GOT3 (cell line): ENCODE data around the gene GALM.
A peak's percentile ranks its signal among the peaks of the same experiment; 100 is the strongest.
"Not testable (repeated sequence)": the region's sequence is repeated elsewhere in the genome, so short reads cannot be mapped to it uniquely, and the experiment has no call there.

Experiments used
- DNase-seq: peaks from one replicate; lab custom pipeline; 2025; ENCODE audit warnings: mixed read lengths; lab: John Stamatoyannopoulos, UW

Gene GALM

DNA sequence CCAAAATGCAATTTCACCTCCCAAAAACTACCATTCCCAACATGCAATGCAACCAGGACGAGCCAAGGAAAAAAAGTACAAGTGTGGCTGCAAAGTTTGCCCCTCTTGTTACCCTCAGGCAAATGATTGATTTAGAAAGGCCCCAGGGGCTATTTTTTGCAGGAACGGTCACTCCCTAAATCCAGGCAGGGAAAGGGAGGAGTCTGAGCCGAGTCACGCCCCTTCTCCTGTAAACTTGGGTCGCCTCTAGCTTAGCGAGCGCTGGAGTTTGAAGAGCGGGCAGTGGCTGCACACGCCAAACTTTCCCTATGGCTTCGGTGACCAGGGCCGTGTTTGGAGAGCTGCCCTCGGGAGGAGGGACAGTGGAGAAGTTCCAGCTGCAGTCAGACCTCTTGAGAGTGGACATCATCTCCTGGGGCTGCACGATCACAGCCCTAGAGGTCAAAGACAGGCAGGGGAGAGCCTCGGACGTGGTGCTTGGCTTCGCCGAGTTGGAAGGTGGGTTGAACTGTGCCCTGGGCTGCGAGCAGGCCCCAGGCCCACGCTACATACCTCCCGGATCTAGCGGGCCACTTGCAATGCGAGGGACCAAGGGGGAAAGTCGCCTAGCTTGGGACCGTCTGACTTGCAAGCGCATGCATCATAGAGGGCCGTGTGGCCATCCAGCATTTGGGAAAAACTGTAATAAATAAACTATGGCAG, at the start of gene GALM:
Gene GALM, plus strand, starts transcription at position 261 of the 702 bp plus-strand sequence. Its CDS starts 48 bp downstream, at position 309.
- DNase-seq: peak; percentile 35

DNA sequence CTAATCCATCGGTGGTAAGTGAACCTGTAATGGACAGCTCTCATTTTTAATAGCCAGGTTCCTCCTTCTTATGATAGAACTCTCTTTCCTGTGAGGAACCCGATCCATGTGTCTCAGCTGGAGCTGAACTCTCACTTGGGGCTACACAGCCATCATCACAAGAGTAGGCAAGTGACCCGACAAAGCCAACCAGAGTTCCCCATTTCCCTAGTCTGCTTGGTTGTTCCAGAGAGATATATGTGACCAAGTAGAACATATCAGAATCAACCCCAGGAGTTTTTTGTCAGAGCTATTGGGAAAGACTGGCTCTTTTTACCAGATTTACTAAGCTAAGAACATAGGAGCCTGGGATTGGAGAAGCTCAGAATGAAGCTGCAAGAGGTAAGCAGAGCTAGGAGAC, 48.6 kb upstream of the GALM start:
- DNase-seq: no peak

DNA sequence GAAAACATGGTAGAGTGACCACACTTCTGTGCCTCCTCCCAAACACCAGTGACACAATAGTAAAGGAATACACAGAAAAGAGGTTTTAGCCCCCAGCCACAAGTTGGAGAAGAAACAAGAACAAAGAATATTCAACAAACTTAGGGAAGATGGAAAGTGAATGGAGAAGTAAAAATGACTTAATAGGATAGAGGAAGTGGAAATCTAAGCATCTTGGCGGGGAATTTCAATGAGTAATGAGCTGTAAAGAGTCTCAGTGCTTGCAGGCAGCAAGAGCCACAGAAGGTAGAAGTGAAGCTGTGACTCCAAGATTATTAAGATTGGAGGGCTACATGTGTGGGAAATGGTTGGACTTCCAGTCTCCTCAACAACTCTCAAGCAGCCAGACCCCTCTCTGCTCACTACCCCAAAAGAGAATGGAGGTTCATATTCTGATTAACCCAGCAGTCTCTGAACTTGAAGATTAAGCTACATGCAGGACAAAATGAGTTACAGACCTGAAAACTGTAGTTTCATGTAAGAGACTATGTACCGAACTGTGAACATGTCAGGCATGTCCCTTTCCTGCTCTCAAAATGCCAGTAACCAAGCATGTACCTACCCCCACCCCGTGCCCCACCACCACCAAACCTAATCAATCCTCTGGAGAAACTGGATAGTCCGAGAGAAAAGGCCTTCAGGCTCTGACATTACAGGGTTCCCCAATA, 46.3 kb upstream of the GALM start:
- DNase-seq: no peak

DNA sequence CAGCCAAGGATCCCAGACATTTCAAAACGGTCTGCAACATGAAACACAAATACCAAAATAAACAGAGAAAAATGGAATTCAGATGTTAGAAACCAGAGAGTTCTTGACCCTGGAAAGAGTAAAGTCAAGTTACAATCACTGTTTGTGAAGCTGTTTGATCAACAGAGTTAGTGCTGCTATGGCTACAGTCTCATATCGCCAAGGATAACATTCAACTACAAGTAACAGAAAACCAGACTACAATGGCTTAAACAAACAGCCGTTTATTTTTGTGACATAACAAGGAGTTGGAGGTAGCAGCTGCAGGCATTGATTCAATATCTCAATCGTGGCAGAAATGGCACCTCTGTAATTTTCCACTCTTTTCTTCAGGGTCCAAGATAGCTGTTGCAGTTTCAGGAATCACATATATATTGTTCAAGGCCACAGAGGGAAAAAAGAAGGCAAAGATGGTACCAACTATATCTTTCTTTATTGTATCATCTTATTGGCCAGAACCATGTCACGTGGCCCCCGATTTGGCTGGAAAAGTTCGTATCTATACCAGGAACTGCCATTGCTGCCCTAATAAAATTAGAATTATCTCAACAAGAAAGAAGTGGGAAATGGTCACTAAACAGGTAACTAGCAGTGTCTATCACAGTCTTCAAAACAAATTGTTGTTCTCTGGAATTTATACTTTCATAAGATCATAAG, 45.5 kb upstream of the GALM start:
- DNase-seq: no peak

DNA sequence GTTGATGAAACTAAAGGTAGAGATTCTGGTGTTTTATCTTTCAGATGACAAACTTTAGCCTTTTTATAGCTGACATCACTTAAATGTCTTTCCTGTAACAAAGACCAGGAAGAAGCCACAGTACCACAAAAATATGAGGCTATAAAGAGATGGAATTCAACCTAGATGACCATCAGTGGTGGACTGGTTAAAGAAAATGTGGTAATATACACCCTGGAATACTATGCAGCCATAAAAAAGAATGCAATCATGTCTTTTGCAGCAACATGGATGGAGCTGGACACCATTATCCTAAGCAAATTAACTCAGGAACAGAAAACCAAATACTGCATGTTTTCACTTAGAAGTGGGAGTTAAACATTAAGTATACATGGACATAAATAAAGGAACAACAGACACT, 44.9 kb upstream of the GALM start:
- DNase-seq: no peak

DNA sequence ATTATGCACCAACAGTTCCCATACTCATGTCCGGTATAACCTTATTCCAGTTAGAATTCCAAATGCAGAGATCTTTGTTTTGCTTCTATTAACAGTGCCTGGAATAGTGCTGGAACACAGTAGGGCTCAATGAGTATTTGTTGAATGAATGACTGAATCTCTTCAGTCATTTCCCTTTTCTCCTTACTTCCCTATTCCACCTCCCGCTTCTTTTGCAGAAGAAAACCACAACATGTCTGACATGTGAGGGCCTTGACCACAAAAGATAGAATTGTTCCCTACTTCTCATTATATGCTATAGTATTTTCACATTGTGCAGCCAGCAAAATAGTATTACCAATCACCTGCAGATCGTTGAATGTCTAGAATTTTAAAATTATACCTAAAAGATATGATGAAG, 43.7 kb upstream of the GALM start:
- no peak for DNase-seq

DNA sequence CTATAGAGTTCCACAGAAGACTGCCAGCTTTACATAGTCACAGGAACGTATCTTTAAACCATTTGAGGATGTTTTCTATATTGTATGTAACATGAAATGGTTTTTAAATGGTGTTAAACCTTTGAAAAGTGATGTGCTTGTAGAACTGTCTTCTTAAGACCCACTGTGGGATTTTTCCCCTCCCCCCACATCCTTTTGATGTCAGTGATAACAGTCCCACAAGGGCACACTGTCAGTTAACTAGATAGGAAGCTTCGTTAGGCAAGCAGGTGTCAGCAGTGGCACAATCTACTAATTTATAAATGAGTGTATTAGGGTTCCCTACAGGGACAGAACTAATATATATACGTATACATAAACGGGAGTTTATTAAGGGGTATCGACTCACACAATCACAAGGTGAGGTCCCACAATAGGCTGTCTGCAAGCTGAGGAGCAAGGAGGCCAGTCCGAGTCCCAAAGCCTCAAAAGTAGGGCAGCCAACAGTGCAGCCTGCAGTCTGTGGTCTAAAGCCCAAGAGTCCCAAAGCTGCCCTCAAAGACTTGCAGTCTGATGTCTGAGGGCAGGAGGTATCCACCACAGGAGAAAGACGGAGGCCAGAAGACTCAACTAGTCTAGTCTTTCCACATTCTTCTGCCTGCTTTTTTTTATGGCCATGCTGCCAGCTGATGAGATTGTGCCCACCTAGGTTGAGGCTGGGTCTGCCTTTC, 39.4 kb upstream of the GALM start:
- no peak for DNase-seq

DNA sequence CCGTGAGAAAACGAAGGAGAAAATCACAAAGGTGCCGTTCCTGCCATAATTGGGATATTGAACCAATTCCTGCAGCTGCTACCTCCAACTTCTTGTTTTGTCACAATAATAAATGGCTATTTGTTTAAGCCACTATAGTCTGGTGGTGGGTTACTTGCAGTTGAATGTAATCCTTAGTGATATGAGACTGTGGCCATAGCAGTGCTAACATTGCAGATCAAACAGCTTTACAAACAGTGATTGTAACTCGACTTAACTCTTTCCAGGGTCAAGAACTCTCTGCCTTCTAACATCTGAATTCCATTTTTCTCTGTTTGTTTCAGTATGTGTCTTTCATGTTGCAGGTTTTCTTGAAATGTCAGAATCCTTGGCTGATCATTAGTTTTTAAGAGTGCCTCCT, 38.5 kb upstream of the GALM start:
- no peak for DNase-seq

DNA sequence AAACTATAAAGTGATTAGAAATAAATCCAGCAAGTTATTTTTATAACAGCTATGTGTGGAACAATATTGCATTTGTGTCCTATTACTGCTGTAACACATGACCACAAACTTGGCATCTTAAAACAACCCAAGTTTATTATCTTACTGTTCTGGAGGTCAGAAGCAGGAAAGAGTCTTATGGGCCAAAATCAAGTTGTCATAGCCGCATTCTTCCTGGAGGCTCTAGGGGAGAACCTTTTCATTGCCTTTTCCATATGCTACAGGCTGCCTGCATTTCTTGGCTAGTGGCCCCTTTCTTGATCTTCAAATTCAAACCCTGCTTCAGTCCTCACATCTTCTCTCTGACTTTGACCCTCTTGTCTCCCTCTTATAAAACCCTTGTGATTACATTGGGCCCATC, 36.2 kb upstream of the GALM start:
- no peak for DNase-seq

DNA sequence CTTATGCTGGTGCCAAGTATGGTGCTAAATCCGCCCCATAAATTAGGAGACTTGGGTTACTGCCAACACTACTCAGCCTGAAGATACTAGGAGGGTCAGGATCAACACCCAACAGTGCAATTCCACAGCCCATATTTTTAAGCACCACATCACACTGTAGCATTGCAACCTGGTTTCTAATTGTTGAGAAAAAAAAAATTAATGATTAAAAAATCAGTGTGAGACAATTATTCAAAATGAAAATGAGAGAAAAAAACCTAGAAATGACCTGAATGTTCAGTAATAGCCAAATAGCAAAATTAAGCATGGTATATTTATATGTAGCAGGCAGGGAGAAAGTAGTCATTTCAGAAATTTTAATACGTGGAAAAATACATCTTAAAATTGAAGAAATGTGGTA, 33.9 kb upstream of the GALM start:
- DNase-seq: no peak

DNA sequence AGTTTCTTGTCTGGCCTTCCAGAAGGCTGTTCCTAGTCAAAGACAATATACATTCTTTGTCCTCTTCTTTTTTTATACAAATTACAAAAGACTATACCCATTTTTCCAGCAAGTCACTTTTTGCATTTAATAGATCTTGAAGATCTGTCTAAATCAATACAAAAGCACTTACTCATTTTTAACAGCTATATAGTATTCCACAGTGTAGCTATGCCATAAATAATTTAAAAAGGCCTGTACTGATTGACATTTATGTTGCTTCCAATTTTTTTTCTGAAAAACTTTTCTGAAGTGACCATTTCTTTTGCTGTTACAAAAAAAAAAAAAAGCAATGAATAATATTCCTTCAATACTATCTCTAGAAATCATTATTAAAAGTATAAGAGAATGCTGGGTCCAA, 32.9 kb upstream of the GALM start:
- DNase-seq: no peak

DNA sequence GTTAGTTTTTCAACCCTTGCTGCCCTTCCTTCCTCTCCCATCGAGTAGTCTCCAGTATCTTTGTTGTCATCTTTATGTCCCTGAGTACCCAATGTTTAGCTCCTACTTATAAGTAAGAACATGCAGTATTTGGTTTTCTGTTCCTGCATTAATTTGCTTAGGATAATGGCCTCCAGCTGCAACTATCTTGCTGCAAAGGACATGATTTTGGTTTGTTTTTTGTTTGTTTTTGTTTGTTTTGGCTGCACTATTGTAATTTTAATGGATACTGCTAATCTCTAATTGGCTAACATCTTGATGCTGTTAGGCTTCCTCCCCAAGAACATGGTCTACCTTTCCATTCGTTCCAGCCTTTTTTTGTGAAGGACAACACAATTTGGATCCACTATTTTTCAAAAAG, 32.0 kb upstream of the GALM start:
- DNase-seq: no peak

DNA sequence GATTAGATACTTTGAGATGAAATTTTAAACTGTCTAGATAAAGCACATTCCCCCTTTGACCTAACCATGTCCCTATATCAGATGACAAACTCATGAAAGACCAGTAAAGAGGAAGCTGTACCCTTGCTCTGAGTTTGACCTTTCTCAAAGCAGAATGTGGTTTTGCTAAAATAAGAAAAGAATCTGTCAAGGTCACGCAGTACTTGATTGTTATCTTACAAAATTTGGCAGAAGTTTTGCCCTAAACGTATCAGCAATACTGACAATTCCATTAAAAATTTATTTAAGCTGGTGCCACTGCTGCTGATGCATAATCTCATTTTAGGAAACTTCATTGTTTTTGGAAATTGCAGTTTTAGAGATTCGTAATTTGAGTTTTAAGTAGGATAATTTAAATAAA, 31.2 kb upstream of the GALM start:
- DNase-seq: no peak

DNA sequence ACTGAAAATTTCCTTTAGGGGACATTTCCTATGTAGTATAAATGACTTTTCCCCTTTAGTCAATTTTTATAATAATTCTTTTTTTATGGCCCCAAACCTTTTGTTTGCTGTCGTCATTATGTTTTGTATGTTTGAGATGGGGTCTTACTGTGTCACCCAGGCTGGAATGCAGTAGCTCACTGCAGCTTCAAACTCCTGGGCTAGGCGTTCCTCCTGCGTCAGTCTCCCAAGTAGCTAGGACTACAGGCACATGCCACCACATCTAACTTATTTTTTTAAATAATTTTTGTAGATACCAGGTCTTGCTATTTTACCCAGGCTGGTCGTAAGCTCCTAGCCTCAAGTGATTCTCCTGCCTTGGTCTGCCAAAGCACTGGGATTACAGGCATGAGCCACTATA, 30.8 kb upstream of the GALM start:
- DNase-seq: no peak

DNA sequence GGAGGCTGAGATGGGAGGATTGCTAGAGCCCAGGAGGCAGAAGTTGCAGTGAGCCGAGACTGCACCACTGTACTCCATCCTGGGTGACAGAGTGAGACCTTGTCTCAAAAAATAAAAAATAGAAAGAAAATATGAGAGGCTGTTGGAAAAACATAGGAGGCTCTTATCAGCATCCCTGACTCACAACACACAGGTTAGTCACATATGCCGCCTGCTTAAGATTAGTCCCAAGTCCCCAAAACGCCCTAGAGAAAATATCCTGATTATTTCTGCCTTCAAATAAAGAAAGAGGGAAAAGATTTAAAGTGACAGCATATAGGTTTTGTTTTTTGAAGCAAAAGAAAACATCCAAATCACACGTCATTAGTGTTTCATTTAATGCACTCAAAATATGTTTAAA, 29.8 kb upstream of the GALM start:
- no peak for DNase-seq

DNA sequence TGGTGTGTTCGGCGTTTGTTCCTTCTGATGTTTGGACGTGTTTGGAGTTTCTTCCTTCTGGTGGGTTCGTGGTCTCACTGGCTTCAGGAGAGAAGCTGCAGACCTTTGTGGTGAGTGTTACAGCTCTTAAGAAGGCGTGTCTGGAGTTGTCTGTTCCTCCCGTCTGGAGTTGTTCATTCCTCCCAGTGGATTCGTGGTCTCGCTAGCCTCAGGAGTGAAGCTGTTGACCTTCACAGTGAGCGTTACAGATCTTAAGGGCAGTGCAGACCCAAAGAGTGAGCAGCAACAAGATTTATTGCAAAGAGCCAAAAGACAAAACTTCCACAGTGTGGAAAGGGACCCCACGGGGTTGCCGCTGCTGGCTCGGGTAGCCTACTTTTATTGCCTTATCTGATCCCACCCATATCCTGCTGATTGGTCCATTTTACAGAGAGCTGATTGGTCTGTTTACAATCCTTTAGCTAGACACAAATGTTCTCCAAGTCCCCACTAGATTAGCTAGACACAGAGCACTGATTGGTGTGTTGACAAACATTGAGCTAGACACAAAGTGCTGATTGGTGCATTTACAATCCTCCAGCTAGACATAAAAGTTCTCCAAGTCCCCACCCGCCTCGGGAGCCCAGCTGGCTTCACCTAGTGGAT, 23.4 kb upstream of the GALM start:
- DNase-seq: not testable (repeated sequence)

DNA sequence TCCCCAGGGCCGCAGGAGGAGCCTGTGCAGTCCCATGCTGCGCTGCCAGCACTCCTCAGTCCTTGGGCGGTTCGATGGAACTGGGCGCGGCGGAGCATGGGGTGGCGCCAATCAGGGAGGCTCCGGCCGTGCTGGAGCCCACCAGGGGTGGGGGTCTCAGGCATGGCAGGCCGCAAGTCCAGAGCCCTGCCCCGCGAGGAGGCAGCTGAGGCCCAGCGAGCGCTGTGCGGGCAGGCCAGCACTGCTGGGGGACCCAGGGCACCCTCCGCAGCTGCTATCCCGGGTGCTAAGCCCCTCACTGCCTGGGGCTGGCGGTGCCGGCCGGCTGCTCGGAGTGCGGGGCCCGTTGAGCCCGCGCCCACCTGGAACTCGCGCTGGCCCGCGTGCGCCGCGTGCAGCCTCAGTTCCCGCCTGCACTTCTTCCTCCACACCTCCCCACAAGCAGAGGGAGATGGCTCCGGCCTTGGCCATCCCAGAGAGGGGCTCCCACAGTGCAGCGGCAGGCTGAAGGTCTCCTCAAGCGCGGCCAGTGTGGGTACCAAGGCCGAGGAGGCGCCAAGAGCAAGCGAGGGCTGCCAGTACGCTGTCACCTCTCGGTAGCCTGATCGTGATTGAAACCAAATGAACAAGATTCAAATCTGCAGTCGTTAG, 22.8 kb upstream of the GALM start:
- DNase-seq: no peak

DNA sequence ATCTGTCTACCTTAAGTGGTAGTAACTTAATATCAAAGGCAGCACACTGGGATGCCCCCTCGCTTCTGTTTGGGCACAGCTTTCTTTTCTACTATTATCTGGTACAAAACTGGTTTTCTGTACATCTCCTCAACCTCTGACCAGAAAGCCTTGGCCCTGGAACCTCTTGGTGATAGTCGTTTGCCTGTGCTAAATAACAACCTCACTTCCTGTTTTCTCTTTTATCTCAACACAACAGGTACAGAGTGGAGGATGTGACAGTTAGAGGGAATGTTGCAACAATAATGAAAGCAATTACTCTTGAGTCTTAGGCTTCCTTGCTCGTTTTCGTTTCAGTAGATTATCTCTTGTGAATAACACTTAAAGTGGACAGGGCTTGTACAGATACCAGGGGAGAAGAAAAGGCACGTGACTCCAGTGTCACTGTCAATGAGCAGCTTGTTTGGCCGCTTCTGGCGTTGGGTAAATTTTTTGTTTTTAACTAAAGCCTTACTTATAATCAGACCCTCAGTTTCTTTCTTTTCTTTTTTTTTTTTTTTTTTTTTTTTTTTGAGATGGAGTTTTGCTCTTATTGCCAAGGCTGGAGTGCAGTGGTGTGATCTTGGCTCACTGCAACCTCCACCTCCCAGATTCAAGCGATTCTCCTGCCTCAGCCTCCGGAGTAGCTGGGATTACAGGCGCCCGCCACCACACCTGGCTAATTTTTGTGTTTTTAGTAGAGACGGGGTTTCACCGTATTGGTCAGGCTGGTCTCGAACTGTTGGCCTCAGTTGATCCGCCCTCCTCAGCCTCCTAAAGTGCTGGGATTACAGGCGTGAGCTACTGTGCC, 22.0 kb upstream of the GALM start:
- not testable (repeated sequence) for DNase-seq

DNA sequence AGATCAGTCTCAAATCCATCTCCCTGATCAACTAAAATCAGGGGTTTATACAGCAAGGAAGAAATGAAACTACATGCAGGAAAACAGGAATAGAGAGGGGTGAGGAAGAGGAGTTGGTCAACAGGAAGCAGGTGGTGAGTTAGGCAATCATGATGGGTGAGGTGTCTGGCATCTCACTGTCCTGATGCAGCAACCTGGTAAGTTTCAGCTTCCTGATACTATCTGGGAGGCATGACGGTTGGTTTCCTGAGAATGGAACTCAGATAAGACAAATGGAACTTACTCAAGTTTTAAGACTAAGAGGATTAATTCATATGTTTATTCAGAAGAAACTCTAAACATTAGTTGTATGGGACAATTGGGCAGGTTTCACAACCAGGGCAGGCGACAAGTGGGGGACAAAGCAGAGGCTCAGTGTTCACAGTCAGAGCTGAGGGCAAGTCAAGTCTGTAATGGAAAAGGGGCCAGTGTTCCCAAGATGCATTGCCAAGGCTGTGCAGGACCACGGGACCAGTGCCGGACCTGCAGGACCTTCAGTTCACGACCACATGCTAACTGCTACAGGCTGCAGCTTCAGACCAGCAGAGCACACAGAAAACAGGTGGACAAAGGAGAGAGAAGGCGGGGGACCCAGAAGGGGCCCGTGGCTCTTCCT, 17.7 kb upstream of the GALM start:
- DNase-seq: no peak

DNA sequence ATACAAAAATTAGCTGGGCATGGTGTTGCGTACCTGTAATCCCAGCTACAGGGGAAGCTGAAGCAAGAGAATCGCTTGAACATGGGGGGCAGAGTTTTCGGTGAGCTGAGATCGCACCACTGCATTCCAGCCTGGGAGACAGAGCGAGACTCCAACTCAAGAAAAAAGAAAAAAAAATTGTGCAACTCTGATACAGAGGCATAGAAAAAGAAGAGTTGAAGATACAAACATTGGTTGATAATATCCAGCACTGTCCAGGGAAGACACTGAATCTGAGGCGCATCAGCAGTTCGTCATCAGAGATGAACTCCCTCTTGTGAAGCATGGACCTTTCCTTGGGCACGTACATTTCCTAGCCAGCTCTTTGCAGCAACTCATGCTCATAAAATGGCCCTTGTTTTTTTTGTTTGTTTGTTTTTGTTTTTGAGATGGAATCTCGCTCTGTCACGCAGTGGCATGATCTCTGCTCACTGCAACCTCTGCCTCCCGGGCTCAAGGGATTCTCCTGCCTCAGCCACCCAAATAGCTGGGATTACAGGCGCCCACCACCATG, 16.7 kb upstream of the GALM start:
- DNase-seq: no peak
